ENCODE data around the gene MTHFD1.

Gene MTHFD1

GRCh38 chr14:64394423-64394822, 6.3 kb downstream of the MTHFD1 start:
- TF ChIP-seq CTCF (IDR thresholded peaks at IDR 0.05; ENCODE audit: low read length, missing control alignments) = no peak
- no peak overlapping the region for H3K4me3 ChIP-seq (replicated peaks; ENCODE audit: low read depth, low read length)
- no peak for DNase-seq (ENCODE audit: low read depth)

- TF ChIP-seq CTCF (IDR thresholded peaks at IDR 0.05; ENCODE audit: low read length, missing control alignments) = no peak
- H3K4me3 ChIP-seq (replicated peaks; ENCODE audit: low read depth, low read length) = no peak overlapping the region
- no peak for DNase-seq (ENCODE audit: low read depth)
Measured at GRCh38 chr14:64394977-64395633, 7.0 kb downstream of the MTHFD1 start.

- peak; percentile 16 for DNase-seq (ENCODE audit: low read depth)
- TF ChIP-seq CTCF (IDR thresholded peaks at IDR 0.05; ENCODE audit: low read length, missing control alignments) = no peak
- H3K4me3 ChIP-seq (replicated peaks; ENCODE audit: low read depth, low read length) = no peak overlapping the region
Measured at GRCh38 chr14:64400829-64401459, 12.8 kb downstream of the MTHFD1 start.

DNA sequence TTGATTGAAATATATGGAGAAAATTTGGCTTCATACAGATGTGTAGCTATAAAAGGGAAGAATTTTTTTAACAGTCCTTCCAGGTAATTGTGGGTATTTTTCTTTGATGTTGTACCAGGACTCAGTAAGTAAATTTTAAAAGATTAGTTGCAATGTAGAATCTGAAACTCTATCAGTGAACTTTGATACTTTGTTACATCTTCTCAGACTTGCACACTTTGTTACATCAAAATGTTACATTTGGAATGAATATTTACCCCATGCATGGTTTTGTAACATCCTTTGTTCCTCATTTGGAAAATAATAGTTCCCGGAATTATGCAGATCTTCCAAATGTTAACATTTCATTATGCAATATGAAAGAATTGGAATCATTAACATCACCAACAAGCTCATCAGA, 13.8 kb downstream of the MTHFD1 start:
- no peak overlapping the region for H3K4me3 ChIP-seq (replicated peaks; ENCODE audit: low read depth, low read length)
- no peak for DNase-seq (ENCODE audit: low read depth)
- TF ChIP-seq CTCF (IDR thresholded peaks at IDR 0.05; ENCODE audit: low read length, missing control alignments) = no peak

- DNase-seq (ENCODE audit: low read depth) = no peak
- H3K4me3 ChIP-seq (replicated peaks; ENCODE audit: low read depth, low read length) = no peak overlapping the region
- no peak for TF ChIP-seq CTCF (IDR thresholded peaks at IDR 0.05; ENCODE audit: low read length, missing control alignments)
Measured at GRCh38 chr14:64405295-64405694, 17.1 kb downstream of the MTHFD1 start.

DNA sequence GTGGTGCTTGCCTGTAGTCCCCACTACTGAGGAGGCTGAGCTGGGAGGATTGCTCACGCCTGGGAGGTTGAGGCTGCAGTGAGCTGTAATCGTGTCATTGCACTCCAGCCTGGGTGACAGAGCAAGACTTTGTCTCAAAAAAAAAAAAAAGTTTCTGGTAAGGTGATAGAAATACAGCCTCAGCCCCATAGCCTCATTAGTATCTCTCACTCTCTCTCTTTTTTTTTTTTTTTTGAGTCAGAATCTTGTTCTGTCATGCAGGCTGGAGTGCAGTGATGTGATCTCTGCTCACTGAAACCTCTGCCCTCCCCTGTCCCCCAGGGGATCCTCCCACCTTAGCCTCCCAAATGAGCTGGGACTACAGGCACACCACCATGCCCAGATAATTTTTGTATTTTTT, 19.2 kb downstream of the MTHFD1 start:
- no peak for TF ChIP-seq CTCF (IDR thresholded peaks at IDR 0.05; ENCODE audit: low read length, missing control alignments)
- DNase-seq (ENCODE audit: low read depth) = no peak
- no peak overlapping the region for H3K4me3 ChIP-seq (replicated peaks; ENCODE audit: low read depth, low read length)
